Measurements from ENCODE around the gene SOBP.

SOBP gene

DNA sequence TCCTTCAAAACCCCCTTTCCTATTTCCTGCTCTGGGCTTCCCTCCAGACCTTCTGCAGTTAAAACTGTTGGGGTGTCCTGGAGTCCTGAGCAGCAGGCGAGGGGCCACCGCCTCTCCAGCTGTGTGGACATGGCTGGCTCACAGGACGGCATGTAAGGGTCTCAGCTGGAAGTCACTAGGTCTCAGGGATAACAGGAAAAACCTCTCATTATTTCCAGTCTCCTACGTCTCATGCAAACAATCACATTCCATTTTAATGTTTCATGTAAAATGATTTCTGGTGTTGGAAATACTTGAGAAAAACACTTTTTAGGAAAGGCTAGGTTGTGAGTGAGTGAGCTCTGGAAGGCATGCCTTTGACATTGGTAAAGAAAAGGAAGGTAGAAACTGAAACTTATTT, 175.5 kb downstream of the SOBP start:
- no peak for DNase-seq (ENCODE audit: low read depth)

GRCh38 chr6:107666084-107666980, 176.4 kb downstream of the SOBP start:
- TF ChIP-seq, protein P1, sequence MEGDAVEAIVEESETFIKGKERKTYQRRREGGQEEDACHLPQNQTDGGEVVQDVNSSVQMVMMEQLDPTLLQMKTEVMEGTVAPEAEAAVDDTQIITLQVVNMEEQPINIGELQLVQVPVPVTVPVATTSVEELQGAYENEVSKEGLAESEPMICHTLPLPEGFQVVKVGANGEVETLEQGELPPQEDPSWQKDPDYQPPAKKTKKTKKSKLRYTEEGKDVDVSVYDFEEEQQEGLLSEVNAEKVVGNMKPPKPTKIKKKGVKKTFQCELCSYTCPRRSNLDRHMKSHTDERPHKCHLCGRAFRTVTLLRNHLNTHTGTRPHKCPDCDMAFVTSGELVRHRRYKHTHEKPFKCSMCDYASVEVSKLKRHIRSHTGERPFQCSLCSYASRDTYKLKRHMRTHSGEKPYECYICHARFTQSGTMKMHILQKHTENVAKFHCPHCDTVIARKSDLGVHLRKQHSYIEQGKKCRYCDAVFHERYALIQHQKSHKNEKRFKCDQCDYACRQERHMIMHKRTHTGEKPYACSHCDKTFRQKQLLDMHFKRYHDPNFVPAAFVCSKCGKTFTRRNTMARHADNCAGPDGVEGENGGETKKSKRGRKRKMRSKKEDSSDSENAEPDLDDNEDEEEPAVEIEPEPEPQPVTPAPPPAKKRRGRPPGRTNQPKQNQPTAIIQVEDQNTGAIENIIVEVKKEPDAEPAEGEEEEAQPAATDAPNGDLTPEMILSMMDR (IDR thresholded peaks at IDR 0.05; ENCODE audit: insufficient read depth, low read depth, low read length, missing control alignments) = no peak
- DNase-seq (ENCODE audit: low read depth) = no peak
- no peak overlapping the region for H3K4me3 ChIP-seq (ENCODE audit: low read length)

More for the DNA sequence above, 175.5 kb downstream of the SOBP start:
- no peak overlapping the region for H3K4me3 ChIP-seq (ENCODE audit: low read length)
- TF ChIP-seq, protein P1 (IDR thresholded peaks at IDR 0.05; ENCODE audit: insufficient read depth, low read depth, low read length, missing control alignments) = no peak

- H3K4me3 ChIP-seq (ENCODE audit: low read length) = no peak overlapping the region
- TF ChIP-seq, protein P1 (IDR thresholded peaks at IDR 0.05; ENCODE audit: insufficient read depth, low read depth, low read length, missing control alignments) = no peak
- DNase-seq (ENCODE audit: low read depth) = no peak
Measured at GRCh38 chr6:107666981-107667601, 177.2 kb downstream of the SOBP start.

GRCh38 chr6:107667790-107668189, 177.9 kb downstream of the SOBP start:
- TF ChIP-seq, protein P1 (IDR thresholded peaks at IDR 0.05; ENCODE audit: insufficient read depth, low read depth, low read length, missing control alignments) = no peak
- DNase-seq (ENCODE audit: low read depth) = no peak

DNA sequence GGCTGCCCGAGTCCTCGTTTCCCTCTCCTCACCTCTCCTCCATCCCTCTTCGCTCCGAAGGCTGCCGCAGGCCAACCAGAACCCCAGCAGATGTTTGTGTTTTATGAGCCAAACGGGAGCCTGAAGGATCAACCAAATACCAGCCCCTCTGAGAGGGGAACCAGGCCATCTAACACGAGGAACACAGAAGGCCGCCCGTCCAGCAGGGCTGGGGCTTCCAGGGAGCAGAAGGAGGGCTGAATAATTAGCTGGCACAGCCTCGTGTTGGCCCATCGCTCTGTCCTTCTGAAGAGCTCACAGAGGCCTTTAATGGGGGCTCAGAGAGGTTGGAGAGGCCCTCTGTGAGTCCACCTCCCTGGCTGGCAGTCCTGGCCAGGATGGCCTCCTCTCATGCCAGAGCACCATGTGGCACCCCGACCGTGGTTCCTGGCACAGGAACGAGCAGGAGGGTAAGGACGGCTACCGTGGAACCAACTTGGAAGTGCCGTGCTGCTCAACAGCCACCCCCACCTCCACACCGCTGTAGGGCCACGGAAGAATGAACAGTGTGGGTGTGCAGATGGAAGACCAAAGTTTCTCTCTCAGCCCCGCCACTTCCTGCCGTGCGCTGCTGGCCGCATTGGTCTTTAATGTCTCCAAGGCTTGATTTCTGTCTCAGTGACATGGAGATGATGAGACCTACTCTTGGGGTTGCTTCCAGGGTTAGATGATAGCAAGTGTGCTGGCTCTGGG, 179.0 kb downstream of the SOBP start:
- H3K4me3 ChIP-seq (ENCODE audit: low read length) = no peak overlapping the region
- DNase-seq (ENCODE audit: low read depth) = no peak
- TF ChIP-seq, protein P1 (IDR thresholded peaks at IDR 0.05; ENCODE audit: insufficient read depth, low read depth, low read length, missing control alignments) = no peak

More at GRCh38 chr6:107667790-107668189, 177.9 kb downstream of the SOBP start:
- no peak overlapping the region for H3K4me3 ChIP-seq (ENCODE audit: low read length)

DNA sequence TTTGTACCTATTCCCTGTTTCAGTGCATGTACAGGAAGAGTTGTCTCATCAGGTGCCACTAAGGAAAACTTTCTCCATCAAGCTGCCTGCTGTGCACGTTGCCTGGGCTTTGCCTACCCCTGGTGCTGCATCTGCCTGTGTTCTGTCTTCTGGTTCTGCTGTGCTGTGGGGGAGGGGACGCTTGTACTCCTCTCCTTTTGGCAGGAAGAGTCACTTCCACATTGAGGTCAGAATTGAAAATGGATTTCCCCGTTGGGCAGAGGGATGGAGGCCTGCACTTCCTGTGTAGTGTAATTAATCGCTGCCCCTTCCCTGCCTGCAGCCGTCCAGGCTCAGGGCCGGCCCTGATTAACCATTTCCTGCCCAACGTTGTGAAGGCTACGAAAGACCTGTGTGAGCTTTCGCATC, 180.9 kb downstream of the SOBP start:
- TF ChIP-seq, protein P1 (IDR thresholded peaks at IDR 0.05; ENCODE audit: insufficient read depth, low read depth, low read length, missing control alignments) = no peak
- no peak overlapping the region for H3K4me3 ChIP-seq (ENCODE audit: low read length)
- DNase-seq (ENCODE audit: low read depth) = no peak

Data from epithelial cell of esophagus (primary cell).